GM12864 (cell line): ENCODE measurements around the gene AGTR1.

Source experiments
- DNase-seq: peaks from one replicate; pipeline ENCODE4 v3.0.0-alpha.2; 2011; ENCODE audit warnings: low read depth
- H3K4me3 ChIP-seq: 2 replicates; pipeline ENCODE4 v1.5.1; 2011; ENCODE audit warnings: mild to moderate bottlenecking, low read depth, low read length, control low read depth
- TF ChIP-seq, protein P1 (sequence below): IDR thresholded peaks from 2 replicates; pipeline ENCODE4 v1.5.1; 2011; ENCODE audit warnings: low read depth, mild to moderate bottlenecking, moderate library complexity, low read length, control low read depth, inconsistent platforms; ENCODE audit errors: missing control alignments

Gene AGTR1

DNA sequence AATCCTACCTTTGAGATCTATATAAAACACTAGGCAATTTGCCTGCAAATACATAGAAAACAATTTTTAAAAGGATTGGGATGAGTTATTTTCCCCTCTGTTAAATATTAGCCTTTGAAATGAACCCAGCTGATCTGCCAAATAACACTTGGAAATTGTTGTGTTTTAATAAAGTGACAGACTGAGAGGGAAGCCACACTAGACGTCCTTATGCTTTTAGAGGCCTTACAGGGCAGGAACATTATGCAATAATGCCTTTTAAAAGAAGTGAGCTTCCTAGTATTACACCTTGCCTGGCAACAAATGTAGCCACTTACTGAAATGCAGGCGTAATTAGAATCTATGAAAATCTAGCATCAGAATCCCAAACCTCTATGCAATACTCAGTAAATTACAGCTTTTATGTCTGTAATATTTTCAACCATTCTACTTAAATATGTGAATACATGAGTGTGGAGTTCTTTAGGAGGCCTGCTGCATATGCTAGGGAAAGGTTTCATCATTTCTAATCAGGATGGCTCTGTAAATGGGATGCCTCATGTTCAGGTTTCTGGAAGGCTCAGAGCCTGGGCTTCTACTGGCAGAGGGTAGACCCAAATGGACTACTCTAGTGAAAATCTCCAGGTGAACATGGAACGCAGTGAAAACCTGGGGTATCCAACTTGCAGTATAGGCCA lies 20.3 kb downstream of the AGTR1 start:
- DNase-seq = no peak
- TF ChIP-seq, protein P1, sequence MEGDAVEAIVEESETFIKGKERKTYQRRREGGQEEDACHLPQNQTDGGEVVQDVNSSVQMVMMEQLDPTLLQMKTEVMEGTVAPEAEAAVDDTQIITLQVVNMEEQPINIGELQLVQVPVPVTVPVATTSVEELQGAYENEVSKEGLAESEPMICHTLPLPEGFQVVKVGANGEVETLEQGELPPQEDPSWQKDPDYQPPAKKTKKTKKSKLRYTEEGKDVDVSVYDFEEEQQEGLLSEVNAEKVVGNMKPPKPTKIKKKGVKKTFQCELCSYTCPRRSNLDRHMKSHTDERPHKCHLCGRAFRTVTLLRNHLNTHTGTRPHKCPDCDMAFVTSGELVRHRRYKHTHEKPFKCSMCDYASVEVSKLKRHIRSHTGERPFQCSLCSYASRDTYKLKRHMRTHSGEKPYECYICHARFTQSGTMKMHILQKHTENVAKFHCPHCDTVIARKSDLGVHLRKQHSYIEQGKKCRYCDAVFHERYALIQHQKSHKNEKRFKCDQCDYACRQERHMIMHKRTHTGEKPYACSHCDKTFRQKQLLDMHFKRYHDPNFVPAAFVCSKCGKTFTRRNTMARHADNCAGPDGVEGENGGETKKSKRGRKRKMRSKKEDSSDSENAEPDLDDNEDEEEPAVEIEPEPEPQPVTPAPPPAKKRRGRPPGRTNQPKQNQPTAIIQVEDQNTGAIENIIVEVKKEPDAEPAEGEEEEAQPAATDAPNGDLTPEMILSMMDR = no peak
- no peak overlapping the region for H3K4me3 ChIP-seq

DNA sequence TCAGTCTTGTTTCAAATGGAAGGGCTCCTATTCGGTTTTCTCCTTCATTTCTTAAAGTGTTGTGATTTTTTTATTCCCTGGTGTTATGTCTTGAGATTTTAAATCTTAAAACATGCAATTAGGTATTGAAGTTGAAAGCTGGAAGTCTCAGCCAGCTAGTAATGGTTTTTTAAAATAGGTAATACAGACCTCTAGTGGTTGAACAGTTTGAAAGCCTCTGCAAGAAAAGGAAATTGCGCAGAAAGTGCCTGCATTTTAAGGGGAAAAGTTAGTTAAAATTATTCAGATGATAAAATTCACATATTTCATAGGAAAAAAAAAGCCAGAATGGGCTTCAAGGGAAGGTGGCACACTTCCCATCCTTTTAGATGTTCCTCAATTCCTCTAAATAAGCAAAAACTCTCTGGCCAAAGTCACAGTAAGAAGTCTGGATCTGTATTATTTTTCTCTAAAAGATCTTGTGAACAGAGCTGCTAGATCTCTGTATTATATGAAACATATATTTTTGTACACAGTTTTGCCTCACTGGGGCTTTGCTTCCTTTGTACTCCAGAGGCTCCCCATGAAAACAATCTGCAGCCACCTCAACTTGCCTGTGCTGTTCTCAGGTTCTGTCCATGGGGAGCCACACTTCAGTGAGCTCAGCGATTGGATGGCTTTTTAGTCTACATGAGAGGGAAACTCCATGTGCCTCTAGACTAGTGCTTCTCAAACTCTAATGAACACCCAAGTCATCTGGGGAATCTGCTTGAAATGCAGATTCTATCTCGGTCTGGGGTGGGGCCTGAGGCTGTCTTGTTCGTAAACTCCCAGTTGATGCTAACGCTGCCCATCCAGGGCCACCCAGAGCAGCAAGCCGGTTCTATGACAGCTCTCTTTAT lies 21.5 kb downstream of the AGTR1 start:
- no peak overlapping the region for H3K4me3 ChIP-seq
- no peak for DNase-seq
- TF ChIP-seq, protein P1 = peak; percentile 17

DNA sequence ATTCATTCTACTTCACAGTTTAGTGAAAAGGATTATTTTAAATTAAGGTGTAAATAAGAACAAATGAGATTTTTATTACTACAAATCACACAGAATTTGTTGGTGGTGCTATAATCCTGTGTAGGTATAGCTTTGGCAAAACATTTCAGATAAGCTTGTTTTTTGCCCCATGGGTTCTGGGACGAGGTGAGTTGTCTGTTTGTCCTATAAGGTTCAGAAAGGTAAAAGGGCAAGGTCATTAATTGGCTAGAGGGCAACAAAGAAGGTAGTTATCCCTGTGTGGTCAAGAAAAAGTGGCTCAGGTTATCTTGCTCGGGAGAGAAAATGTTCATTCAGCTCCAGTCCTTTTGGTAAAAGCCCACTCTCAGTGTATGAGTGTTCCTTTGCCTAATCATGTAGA lies 23.2 kb downstream of the AGTR1 start:
- TF ChIP-seq, protein P1 = no peak
- H3K4me3 ChIP-seq = no peak overlapping the region
- no peak for DNase-seq

GRCh38 chr3:148723631-148724030 lies 25.9 kb downstream of the AGTR1 start:
- H3K4me3 ChIP-seq = no peak overlapping the region

GRCh38 chr3:148727231-148727630 lies 29.5 kb downstream of the AGTR1 start:
- H3K4me3 ChIP-seq = no peak overlapping the region
- DNase-seq = peak; percentile 13
- TF ChIP-seq, protein P1 = peak; percentile 55

More at GRCh38 chr3:148723631-148724030, 25.9 kb downstream of the AGTR1 start:
- TF ChIP-seq, protein P1 = no peak
- peak; percentile 1 for DNase-seq

DNA sequence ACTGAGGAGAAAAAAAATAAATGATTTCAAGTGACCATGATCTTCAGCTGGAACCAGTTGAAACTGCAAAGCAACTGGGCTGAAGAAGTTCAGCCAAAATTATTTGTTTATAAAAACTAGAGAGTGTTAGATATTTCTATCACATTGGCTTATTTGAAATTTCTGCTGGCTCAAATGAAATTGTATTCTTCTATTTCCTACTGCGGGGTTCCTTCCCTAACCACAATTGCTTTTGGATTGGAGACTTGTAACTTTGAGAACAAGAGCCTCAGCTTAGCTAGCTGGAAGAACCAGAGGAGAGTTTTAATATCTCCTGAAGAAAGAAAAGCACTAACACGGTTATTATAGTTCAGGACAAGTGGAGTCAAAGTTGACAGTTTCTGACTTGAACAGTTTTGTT lies 31.1 kb downstream of the AGTR1 start:
- H3K4me3 ChIP-seq = no peak overlapping the region
- TF ChIP-seq, protein P1 = no peak
- no peak for DNase-seq
